HEK293 (cell line): ENCODE data around the gene CRACR2A.
A peak's percentile ranks its signal among the peaks of the same experiment; 100 is the strongest.

Source experiments
- CTCF ChIA-PET: fragments of 350-600 bp; formaldehyde crosslinking; extraction: SDS; loops from one replicate; lab custom pipeline; 2021; ENCODE audit warnings: antibody characterized with exemption; lab: Yijun Ruan, JAX
- POLR2A ChIA-PET: fragments of 300-600 bp; formaldehyde crosslinking; extraction: SDS; loops from one replicate; lab custom pipeline; 2020; ENCODE audit warnings: antibody characterized with exemption, inconsistent platforms; lab: Yijun Ruan, JAX
- H3K27ac ChIP-seq: fragments of 200-500 bp; sonication (Bioruptor generic); 2 replicates; pipeline ENCODE4 v1.5.1; 2014; ENCODE audit warnings: low read depth, low read length, control low read depth, inconsistent platforms; ENCODE audit errors: extremely low read depth
- H3K36me3 ChIP-seq, 2 experiments: fragments of 200-500 bp in 1 of 2; sonication (Bioruptor generic) in 1 of 2; 1 replicate in 1 of 2; 2 replicates in 1 of 2; pipeline ENCODE4 v1.5.1; 2014 to 2017; ENCODE audit warnings: inconsistent platforms in 2 of 2, low read length in 2 of 2; ENCODE audit not compliant: control insufficient read depth in 2 of 2, insufficient read depth in 1 of 2
- H3K4me1 ChIP-seq: fragments of 200-500 bp; sonication (Bioruptor generic); 2 replicates; pipeline ENCODE4 v1.5.1; 2014; ENCODE audit warnings: mild to moderate bottlenecking, low read length, inconsistent platforms; ENCODE audit not compliant: control insufficient read depth, insufficient read depth
- H3K4me3 ChIP-seq: 2 replicates; pipeline ENCODE4 v1.5.1; 2011; ENCODE audit warnings: low read depth, mild to moderate bottlenecking, control low read depth, low read length, moderate library complexity
- H3K9me3 ChIP-seq: fragments of 200-500 bp; sonication (Bioruptor generic); 2 replicates; pipeline ENCODE4 v1.5.1; 2014; ENCODE audit warnings: low read depth, low read length, inconsistent platforms; ENCODE audit not compliant: control insufficient read depth, insufficient read depth
- FEZF1 ChIP-seq: fragments of 450-650 bp; formaldehyde crosslinking; IDR thresholded peaks from 2 replicates; pipeline ENCODE4 v1.5.1; 2016; ENCODE audit warnings: missing biosample characterization, missing genetic modification characterization
- GLI4 ChIP-seq: fragments of 450-650 bp; formaldehyde crosslinking; IDR thresholded peaks from 2 replicates; pipeline ENCODE4 v1.5.1; 2016; ENCODE audit warnings: missing biosample characterization, missing genetic modification characterization
- KLF10 ChIP-seq: fragments of 450-650 bp; IDR thresholded peaks from 2 replicates; pipeline ENCODE4 v1.5.1; 2018; ENCODE audit warnings: missing biosample characterization, mild to moderate bottlenecking, missing genetic modification characterization
- OSR2 ChIP-seq: fragments of 450-650 bp; formaldehyde crosslinking; IDR thresholded peaks from 2 replicates; pipeline ENCODE4 v1.5.1; 2016; ENCODE audit warnings: missing biosample characterization, missing genetic modification characterization
- PRDM6 ChIP-seq: fragments of 450-650 bp; formaldehyde crosslinking; IDR thresholded peaks from 2 replicates; pipeline ENCODE4 v1.5.1; 2017; ENCODE audit warnings: missing biosample characterization, missing genetic modification characterization
- REPIN1 ChIP-seq: fragments of 450-650 bp; formaldehyde crosslinking; IDR thresholded peaks from 2 replicates; pipeline ENCODE4 v1.5.1; 2017; ENCODE audit warnings: missing biosample characterization, missing genetic modification characterization, low read depth
- SCRT2 ChIP-seq: fragments of 450-650 bp; formaldehyde crosslinking; IDR thresholded peaks from 2 replicates; pipeline ENCODE4 v1.5.1; 2016; ENCODE audit warnings: missing biosample characterization, missing genetic modification characterization
- YY1 ChIP-seq: fragments of 450-650 bp; formaldehyde crosslinking; IDR thresholded peaks from 2 replicates; pipeline ENCODE4 v1.5.1; 2018; ENCODE audit warnings: missing biosample characterization, missing genetic modification characterization
- YY2 ChIP-seq: fragments of 450-650 bp; formaldehyde crosslinking; IDR thresholded peaks from 2 replicates; pipeline ENCODE4 v1.5.1; 2016; ENCODE audit warnings: missing biosample characterization, missing genetic modification characterization
- ZBTB21 ChIP-seq: fragments of 450-650 bp; formaldehyde crosslinking; IDR thresholded peaks from 2 replicates; pipeline ENCODE4 v1.5.1; 2017; ENCODE audit warnings: missing biosample characterization, missing genetic modification characterization
- ZEB2 ChIP-seq: fragments of 450-650 bp; formaldehyde crosslinking; IDR thresholded peaks from 2 replicates; pipeline ENCODE4 v1.5.1; 2016; ENCODE audit warnings: missing biosample characterization, missing genetic modification characterization
- ZFP37 ChIP-seq: fragments of 450-650 bp; formaldehyde crosslinking; IDR thresholded peaks from 2 replicates; pipeline ENCODE4 v1.5.1; 2016; ENCODE audit warnings: missing biosample characterization, missing genetic modification characterization
- ZNF138 ChIP-seq: fragments of 450-650 bp; formaldehyde crosslinking; IDR thresholded peaks from 2 replicates; pipeline ENCODE4 v1.5.1; 2016; ENCODE audit warnings: missing biosample characterization, missing genetic modification characterization, borderline replicate concordance
- ZNF24 ChIP-seq: fragments of 450-650 bp; formaldehyde crosslinking; IDR thresholded peaks from 2 replicates; pipeline ENCODE4 v1.5.1; 2016; ENCODE audit warnings: missing biosample characterization, missing genetic modification characterization
- ZNF335 ChIP-seq: fragments of 450-650 bp; formaldehyde crosslinking; conservative IDR thresholded peaks from 2 replicates; pipeline ENCODE4 v1.5.1; 2016; ENCODE audit warnings: missing biosample characterization, missing genetic modification characterization
- ZNF394 ChIP-seq: fragments of 450-650 bp; formaldehyde crosslinking; IDR thresholded peaks from 2 replicates; pipeline ENCODE4 v1.5.1; 2016; ENCODE audit warnings: missing biosample characterization, missing genetic modification characterization, mild to moderate bottlenecking, moderate library complexity, borderline replicate concordance
- ZNF544 ChIP-seq: fragments of 450-650 bp; formaldehyde crosslinking; IDR thresholded peaks from 2 replicates; pipeline ENCODE4 v1.5.0; 2017; ENCODE audit warnings: missing biosample characterization, missing genetic modification characterization
- ZNF610 ChIP-seq: fragments of 450-650 bp; formaldehyde crosslinking; IDR thresholded peaks from 2 replicates; pipeline ENCODE4 v1.5.1; 2016; ENCODE audit warnings: missing biosample characterization, missing genetic modification characterization, borderline replicate concordance
- ZNF629 ChIP-seq: fragments of 450-650 bp; formaldehyde crosslinking; IDR thresholded peaks from 2 replicates; pipeline ENCODE4 v1.5.1; 2017; ENCODE audit warnings: missing biosample characterization, missing genetic modification characterization
- TF ChIP-seq, protein P1 (sequence below): fragments of 450-650 bp; formaldehyde crosslinking; IDR thresholded peaks from 2 replicates; pipeline ENCODE4 v1.5.1; 2016; ENCODE audit warnings: missing biosample characterization, missing genetic modification characterization
- TF ChIP-seq, protein P2 (sequence below): fragments of 450-650 bp; formaldehyde crosslinking; IDR thresholded peaks from 2 replicates; pipeline ENCODE4 v1.5.1; 2017; ENCODE audit warnings: missing biosample characterization, missing genetic modification characterization

Gene CRACR2A

GRCh38 chr12:3751151-3752095, 1.5 kb downstream of the CRACR2A start:
- ChIA-PET CTCF (interaction anchor here (0.7 kb wide), 1 partner anchor 451 kb away, joined by 4 read pairs; no protein-coding TSS in a partner anchor), POLR2A (no interaction called here)
- Histone ChIP-seq H3K36me3 (no peaks in the 10 kb centered on the region), H3K4me3 (no peak overlapping the region), H3K9me3 (no peaks in the 10 kb centered on the region), H3K27ac (no peak overlapping the region), H3K4me1 (no peaks in the 10 kb centered on the region; the same call in 1 of the 2 replicates)
- TF ChIP-seq GLI4 (tag by site-specific recombination) (no peak), ZFP37 (tag by site-specific recombination) (no peak), REPIN1 (tag by site-specific recombination) (no peak), ZEB2 (tag by site-specific recombination) (no peak), ZNF138 (tag by site-specific recombination) (no peak), YY1 (tag by site-specific recombination) (no peak), SCRT2 (tag by site-specific recombination) (no peak), ZNF544 (tag by site-specific recombination) (no peak), PRDM6 (tag by site-specific recombination) (no peak), YY2 (tag by site-specific recombination) (no peak)
- TF ChIP-seq, protein P1, sequence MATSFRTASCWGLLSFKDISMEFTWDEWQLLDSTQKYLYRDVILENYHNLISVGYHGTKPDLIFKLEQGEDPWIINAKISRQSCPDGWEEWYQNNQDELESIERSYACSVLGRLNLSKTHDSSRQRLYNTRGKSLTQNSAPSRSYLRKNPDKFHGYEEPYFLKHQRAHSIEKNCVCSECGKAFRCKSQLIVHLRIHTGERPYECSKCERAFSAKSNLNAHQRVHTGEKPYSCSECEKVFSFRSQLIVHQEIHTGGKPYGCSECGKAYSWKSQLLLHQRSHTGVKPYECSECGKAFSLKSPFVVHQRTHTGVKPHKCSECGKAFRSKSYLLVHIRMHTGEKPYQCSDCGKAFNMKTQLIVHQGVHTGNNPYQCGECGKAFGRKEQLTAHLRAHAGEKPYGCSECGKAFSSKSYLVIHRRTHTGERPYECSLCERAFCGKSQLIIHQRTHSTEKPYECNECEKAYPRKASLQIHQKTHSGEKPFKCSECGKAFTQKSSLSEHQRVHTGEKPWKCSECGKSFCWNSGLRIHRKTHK: no peak

- no peak for TF ChIP-seq KLF10
- TF ChIP-seq, protein P2, sequence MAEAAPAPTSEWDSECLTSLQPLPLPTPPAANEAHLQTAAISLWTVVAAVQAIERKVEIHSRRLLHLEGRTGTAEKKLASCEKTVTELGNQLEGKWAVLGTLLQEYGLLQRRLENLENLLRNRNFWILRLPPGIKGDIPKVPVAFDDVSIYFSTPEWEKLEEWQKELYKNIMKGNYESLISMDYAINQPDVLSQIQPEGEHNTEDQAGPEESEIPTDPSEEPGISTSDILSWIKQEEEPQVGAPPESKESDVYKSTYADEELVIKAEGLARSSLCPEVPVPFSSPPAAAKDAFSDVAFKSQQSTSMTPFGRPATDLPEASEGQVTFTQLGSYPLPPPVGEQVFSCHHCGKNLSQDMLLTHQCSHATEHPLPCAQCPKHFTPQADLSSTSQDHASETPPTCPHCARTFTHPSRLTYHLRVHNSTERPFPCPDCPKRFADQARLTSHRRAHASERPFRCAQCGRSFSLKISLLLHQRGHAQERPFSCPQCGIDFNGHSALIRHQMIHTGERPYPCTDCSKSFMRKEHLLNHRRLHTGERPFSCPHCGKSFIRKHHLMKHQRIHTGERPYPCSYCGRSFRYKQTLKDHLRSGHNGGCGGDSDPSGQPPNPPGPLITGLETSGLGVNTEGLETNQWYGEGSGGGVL (tag by site-specific recombination): no peak
- Histone ChIP-seq H3K4me1 (no peaks in the 10 kb centered on the region; the same call in 1 of the 2 replicates), H3K9me3 (no peaks in the 10 kb centered on the region), H3K36me3 (no peaks in the 10 kb centered on the region), H3K27ac (no peak overlapping the region), H3K4me3 (no peak overlapping the region)
- ChIA-PET POLR2A (no interaction called here), CTCF (no interaction called here)
These were observed 2.3 kb downstream of the CRACR2A start for GRCh38 chr12:3750616-3751015.

DNA sequence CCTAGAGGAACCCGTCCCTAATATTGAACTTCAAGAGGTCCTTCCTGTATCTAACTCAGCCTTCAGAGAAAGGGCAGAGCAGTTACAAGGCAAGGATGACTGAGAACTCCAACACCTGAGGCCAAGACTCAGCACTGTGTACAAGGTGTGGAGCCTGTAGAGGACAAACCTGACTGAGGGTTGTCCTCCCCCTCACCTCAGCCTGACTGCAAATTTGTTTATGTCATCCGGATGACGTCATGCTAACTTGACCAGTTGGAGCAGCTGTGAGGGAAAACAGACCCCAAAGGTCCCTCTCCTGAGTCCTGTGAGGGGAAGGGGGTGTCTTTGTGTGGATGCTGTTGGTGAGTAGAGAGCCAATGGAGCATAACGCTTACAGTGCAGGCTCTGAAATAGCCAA, 4.3 kb downstream of the CRACR2A start:
- no peaks in the 10 kb centered on the region for H3K9me3 ChIP-seq
- no peak overlapping the region for H3K27ac ChIP-seq
- POLR2A ChIA-PET: no interaction called here
- H3K36me3 ChIP-seq: no peaks in the 10 kb centered on the region
- H3K4me1 ChIP-seq: no peaks in the 10 kb centered on the region; the same call in 1 of the 2 replicates
- CTCF ChIA-PET: no interaction called here
- no peak overlapping the region for H3K4me3 ChIP-seq
- peak; percentile 93 for TF ChIP-seq ZNF629 (tag by site-specific recombination)
- peak; percentile 34; the same call in 1 of the 2 replicates for TF ChIP-seq ZNF394 (tag by site-specific recombination)
- no peak for TF ChIP-seq FEZF1 (tag by site-specific recombination)
- no peak for TF ChIP-seq OSR2 (tag by site-specific recombination)
- peak; percentile 93 for TF ChIP-seq ZBTB21 (tag by site-specific recombination)
- TF ChIP-seq ZNF335 (tag by site-specific recombination): peak; percentile 50
- no peak for TF ChIP-seq GLI4 (tag by site-specific recombination)
- TF ChIP-seq ZNF24: peak; percentile 19; the same call in 1 of the 2 replicates
- TF ChIP-seq, protein P2 (tag by site-specific recombination): peak; percentile 34; the same call in 1 of the 2 replicates
- TF ChIP-seq ZNF610 (tag by site-specific recombination): no peak
